GM23338 (cell line): ENCODE data around the gene FTL. TPM values are rescaled to one million over a fixed set of nuclear protein-coding genes. Genes with fewer than 3 reads are reported as not detected.

Experiments used
- ATAC-seq: fragments of 200-7000 bp; cut with Tn5 transposase; 3 replicates; pipeline ENCODE4 v1.9.1; 2020
- DNase-seq: peaks from one replicate; pipeline ENCODE4 v3.0.0-alpha.2; 2015; ENCODE audit warnings: low spot score
- H2AFZ ChIP-seq: fragments of 200-600 bp; sonication (generic); 2 replicates; pipeline ENCODE4 v1.8.0; 2016; ENCODE audit warnings: antibody characterized with exemption, mild to moderate bottlenecking, moderate library complexity
- H3F3A ChIP-seq: fragments of 200-600 bp; sonication (generic); replicated peaks from 2 replicates; pipeline ENCODE4 v1.8.0; 2017; ENCODE audit warnings: antibody characterized with exemption, mixed run types, low read depth
- H3K27ac ChIP-seq: fragments of 200-600 bp; sonication (generic); 2 replicates; pipeline ENCODE4 v1.6.1; 2016; ENCODE audit warnings: low read depth
- H3K27me3 ChIP-seq: fragments of 200-600 bp; sonication (generic); 2 replicates; pipeline ENCODE4 v1.8.0; 2016; ENCODE audit warnings: mild to moderate bottlenecking, mixed run types, moderate library complexity; ENCODE audit not compliant: insufficient read depth
- H3K36me3 ChIP-seq: fragments of 200-600 bp; sonication (generic); 2 replicates; pipeline ENCODE4 v1.8.0; 2016; ENCODE audit warnings: mild to moderate bottlenecking; ENCODE audit not compliant: insufficient read depth
- H3K4me1 ChIP-seq: fragments of 200-600 bp; sonication (generic); 2 replicates; pipeline ENCODE4 v1.8.0; 2016; ENCODE audit warnings: mild to moderate bottlenecking, moderate library complexity; ENCODE audit not compliant: insufficient read depth
- H3K4me2 ChIP-seq: fragments of 200-600 bp; sonication (generic); 2 replicates; pipeline ENCODE4 v1.7.1; 2017; ENCODE audit warnings: mixed run types
- H3K4me3 ChIP-seq: fragments of 200-600 bp; sonication (generic); 2 replicates; pipeline ENCODE4 v1.6.1; 2016; ENCODE audit warnings: mixed run types
- H3K79me2 ChIP-seq: fragments of 200-600 bp; sonication (generic); replicated peaks from 2 replicates; pipeline ENCODE4 v1.8.0; 2017; ENCODE audit warnings: mild to moderate bottlenecking; ENCODE audit not compliant: insufficient read depth
- H3K9me2 ChIP-seq: fragments of 200-600 bp; sonication (generic); 2 replicates; pipeline ENCODE4 v1.8.0; 2017; ENCODE audit not compliant: insufficient read depth
- H4K20me1 ChIP-seq: fragments of 200-600 bp; sonication (generic); replicated peaks from 2 replicates; pipeline ENCODE4 v1.8.0; 2017; ENCODE audit warnings: mild to moderate bottlenecking; ENCODE audit not compliant: insufficient read depth
- H3K27ac Mint-ChIP-seq: 2 replicates; pipeline ENCODE4 v1.8.0; 2020; ENCODE audit warnings: inconsistent platforms, mild to moderate bottlenecking, moderate library complexity, mixed read lengths
- H3K27me3 Mint-ChIP-seq: 3 replicates; pipeline ENCODE4 v1.8.0; 2022; ENCODE audit warnings: low read depth, mild to moderate bottlenecking, moderate library complexity, mixed read lengths, inconsistent platforms; ENCODE audit not compliant: insufficient read depth, poor library complexity
- H3K36me3 Mint-ChIP-seq: 3 replicates; pipeline ENCODE4 v1.8.0; 2021; ENCODE audit warnings: low read depth, mild to moderate bottlenecking, inconsistent platforms, moderate library complexity, mixed read lengths
- H3K4me1 Mint-ChIP-seq: 3 replicates; pipeline ENCODE4 v1.8.0; 2020; ENCODE audit warnings: mild to moderate bottlenecking, inconsistent platforms, mixed read lengths
- H3K4me3 Mint-ChIP-seq: 3 replicates; pipeline ENCODE4 v1.8.0; 2021; ENCODE audit warnings: moderate library complexity, mild to moderate bottlenecking, inconsistent platforms, mixed read lengths
- H3K9me3 Mint-ChIP-seq: 3 replicates; pipeline ENCODE4 v1.8.0; 2020; ENCODE audit warnings: moderate library complexity, mild to moderate bottlenecking, inconsistent platforms, mixed read lengths
- CTCF ChIP-seq, 2 experiments: fragments of 200-600 bp in 1 of 2; sonication (generic) in 1 of 2; conservative IDR thresholded peaks; 2 replicates each; pipeline versions ENCODE4 v1.5.1 to v1.6.1; 2016 to 2017; ENCODE audit warnings: antibody characterized with exemption in 2 of 2, low read depth in 2 of 2, mild to moderate bottlenecking in 2 of 2, moderate library complexity in 1 of 2
- EZH2 ChIP-seq: fragments of 200-600 bp; sonication (generic); IDR thresholded peaks from one replicate; pipeline ENCODE4 v1.8.0; 2017; ENCODE audit warnings: antibody characterized with exemption, mild to moderate bottlenecking, low read depth; ENCODE audit not compliant: unreplicated experiment
- EZH2phosphoT487 ChIP-seq: fragments of 200-600 bp; sonication (generic); IDR thresholded peaks from one replicate; pipeline ENCODE4 v1.8.1; 2018; ENCODE audit warnings: antibody characterized with exemption; ENCODE audit not compliant: unreplicated experiment
- NANOG ChIP-seq: IDR thresholded peaks from 2 replicates; pipeline ENCODE4 v1.6.1; 2016; ENCODE audit warnings: antibody characterized with exemption, borderline replicate concordance
- STAT1 ChIP-seq: IDR thresholded peaks from one replicate; pipeline ENCODE4 v1.6.1; 2016; ENCODE audit warnings: antibody characterized with exemption; ENCODE audit not compliant: unreplicated experiment
- ZNF114 ChIP-seq: fragments of 250-450 bp; sonication (Bioruptor Pico); IDR thresholded peaks from 2 replicates; pipeline ENCODE4 v1.5.0; 2020; ENCODE audit warnings: mild to moderate bottlenecking, moderate library complexity
- ZNF462 ChIP-seq: fragments of 250-450 bp; sonication (Bioruptor Pico); IDR thresholded peaks from 2 replicates; pipeline ENCODE4 v1.5.0; 2020; ENCODE audit warnings: mild to moderate bottlenecking, moderate library complexity
- polyA plus RNA-seq: library from polyadenylated mRNA; unstranded; fragments of >200 nt; fragmentation: Nextera tagmentation; extraction: Ambion mirVana; gene quantifications from 2 replicates; pipeline ENCODE4 v1.2.1, GENCODE V29; 2016
- total RNA-seq: library from RNA; depleted of rRNA; stranded (reverse); fragments of >200 nt; shearing (Covaris generic); gene quantifications from 2 replicates; pipeline ENCODE4 v1.2.3, GENCODE V29; 2014
- TF ChIP-seq, protein P1 (sequence below): IDR thresholded peaks from one replicate; pipeline ENCODE4 v1.6.1; 2018; ENCODE audit warnings: antibody characterized with exemption; ENCODE audit not compliant: unreplicated experiment

Gene FTL
- total and polyA plus RNA-seq, 2 experiments from 2014 or later: 2,064 to 5,436 TPM

DNA sequence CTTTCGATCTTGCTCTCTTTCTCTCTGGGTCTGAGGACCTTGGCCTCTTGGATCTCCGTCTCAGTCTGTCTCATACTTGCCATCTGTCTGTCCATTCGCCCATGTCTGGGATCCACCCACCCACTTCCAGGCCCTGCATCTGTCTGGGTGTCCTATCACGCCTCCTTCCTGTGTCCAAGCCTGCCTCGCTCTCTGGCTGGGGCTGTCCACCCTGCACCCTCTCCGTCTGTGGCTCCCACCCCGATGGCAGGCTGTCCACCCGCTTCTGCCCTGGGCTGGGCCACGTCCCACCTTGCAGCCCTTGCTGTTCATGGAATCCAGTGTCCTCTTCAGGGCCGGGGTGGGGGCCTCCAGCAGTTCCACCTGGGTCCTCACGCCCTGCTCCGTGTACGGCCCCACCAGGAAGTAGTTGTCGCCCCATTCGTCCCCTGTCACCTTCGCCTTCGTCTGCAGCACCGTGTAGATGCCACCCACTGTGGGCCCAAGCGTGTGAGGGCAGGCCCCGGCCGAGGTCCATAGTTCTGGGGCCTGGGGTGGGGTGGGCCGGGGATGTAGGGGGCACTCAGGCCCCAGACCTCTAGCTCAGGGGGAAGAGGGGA, 26.0 kb downstream of the FTL start (continued):
- TF ChIP-seq ZNF462 (no peak), EZH2phosphoT487 (no peak), CTCF (conservative IDR thresholded peaks at IDR 0.05; ENCODE audit: low read depth in 2 of 2) (no peak)

GRCh38 chr19:48991873-48992580, 26.9 kb downstream of the FTL start:
- Mint-ChIP-seq H3K27me3 (peaks cover 14% of the 10 kb centered on the region), H3K9me3 (no peaks in the 10 kb centered on the region), H3K27ac (peak overlapping the region; percentile 97), H3K4me3 (peak overlapping the region; percentile 96), H3K36me3 (peaks cover 34% of the 10 kb centered on the region), H3K4me1 (peaks cover 24% of the 10 kb centered on the region)
- H2AFZ ChIP-seq: no peak overlapping the region
- peaks cover 6% of the 10 kb centered on the region for H3K36me3 ChIP-seq
- H3F3A ChIP-seq: 0 out of 2 replicates have a peak, but pooled peaks cover 3% of the 10 kb centered on the region
- H3K79me2 ChIP-seq: peaks cover 48% of the 10 kb centered on the region
- peak overlapping the region; percentile 100 for H3K4me3 ChIP-seq
- H3K9me2 ChIP-seq: no peaks in the 10 kb centered on the region
- peaks cover 6% of the 10 kb centered on the region for H4K20me1 ChIP-seq
- ATAC-seq (peak; percentile 34), DNase-seq (peak; percentile 64)
- H3K4me1 ChIP-seq: peaks cover 13% of the 10 kb centered on the region; the same call in 1 of the 2 replicates
- no peak overlapping the region for H3K27ac ChIP-seq
- TF ChIP-seq EZH2 (no peak), NANOG (no peak), EZH2phosphoT487 (no peak), ZNF114 (no peak), STAT1 (no peak)
- TF ChIP-seq, protein P1, sequence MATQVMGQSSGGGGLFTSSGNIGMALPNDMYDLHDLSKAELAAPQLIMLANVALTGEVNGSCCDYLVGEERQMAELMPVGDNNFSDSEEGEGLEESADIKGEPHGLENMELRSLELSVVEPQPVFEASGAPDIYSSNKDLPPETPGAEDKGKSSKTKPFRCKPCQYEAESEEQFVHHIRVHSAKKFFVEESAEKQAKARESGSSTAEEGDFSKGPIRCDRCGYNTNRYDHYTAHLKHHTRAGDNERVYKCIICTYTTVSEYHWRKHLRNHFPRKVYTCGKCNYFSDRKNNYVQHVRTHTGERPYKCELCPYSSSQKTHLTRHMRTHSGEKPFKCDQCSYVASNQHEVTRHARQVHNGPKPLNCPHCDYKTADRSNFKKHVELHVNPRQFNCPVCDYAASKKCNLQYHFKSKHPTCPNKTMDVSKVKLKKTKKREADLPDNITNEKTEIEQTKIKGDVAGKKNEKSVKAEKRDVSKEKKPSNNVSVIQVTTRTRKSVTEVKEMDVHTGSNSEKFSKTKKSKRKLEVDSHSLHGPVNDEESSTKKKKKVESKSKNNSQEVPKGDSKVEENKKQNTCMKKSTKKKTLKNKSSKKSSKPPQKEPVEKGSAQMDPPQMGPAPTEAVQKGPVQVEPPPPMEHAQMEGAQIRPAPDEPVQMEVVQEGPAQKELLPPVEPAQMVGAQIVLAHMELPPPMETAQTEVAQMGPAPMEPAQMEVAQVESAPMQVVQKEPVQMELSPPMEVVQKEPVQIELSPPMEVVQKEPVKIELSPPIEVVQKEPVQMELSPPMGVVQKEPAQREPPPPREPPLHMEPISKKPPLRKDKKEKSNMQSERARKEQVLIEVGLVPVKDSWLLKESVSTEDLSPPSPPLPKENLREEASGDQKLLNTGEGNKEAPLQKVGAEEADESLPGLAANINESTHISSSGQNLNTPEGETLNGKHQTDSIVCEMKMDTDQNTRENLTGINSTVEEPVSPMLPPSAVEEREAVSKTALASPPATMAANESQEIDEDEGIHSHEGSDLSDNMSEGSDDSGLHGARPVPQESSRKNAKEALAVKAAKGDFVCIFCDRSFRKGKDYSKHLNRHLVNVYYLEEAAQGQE: no peak
- H3K4me2 ChIP-seq: peak overlapping the region; percentile 98
- no peaks in the 10 kb centered on the region for H3K27me3 ChIP-seq
